Measurements from ENCODE around the gene MOCS1.

MOCS1 gene

GRCh38 chr6:39922821-39923220 lies 11.4 kb downstream of the MOCS1 start:
- no peak for DNase-seq

- DNase-seq: no peak
Measured at GRCh38 chr6:39920157-39920556, 14.1 kb downstream of the MOCS1 start.

DNA sequence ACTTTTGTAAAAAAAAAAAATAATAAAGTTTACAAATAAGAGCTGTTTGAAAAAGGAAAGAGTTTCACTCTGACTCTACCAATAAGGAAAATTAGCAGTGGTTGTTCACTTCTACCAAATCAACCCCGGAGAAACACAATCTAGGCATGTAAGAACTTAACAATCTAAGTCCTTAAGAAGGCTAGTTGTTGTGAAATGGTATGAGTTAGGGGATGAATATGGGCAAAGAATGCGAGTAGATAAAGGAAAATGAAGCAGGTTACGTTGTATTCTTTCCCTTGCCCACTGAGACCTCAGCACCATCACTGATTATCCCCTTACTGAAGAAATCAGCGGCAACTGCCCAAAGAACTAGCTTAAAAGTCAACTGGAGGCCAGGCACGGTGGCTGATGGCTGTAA lies 15.4 kb downstream of the MOCS1 start:
- no peak for DNase-seq

GRCh38 chr6:39917981-39918380 lies 16.3 kb downstream of the MOCS1 start:
- DNase-seq: no peak

DNA sequence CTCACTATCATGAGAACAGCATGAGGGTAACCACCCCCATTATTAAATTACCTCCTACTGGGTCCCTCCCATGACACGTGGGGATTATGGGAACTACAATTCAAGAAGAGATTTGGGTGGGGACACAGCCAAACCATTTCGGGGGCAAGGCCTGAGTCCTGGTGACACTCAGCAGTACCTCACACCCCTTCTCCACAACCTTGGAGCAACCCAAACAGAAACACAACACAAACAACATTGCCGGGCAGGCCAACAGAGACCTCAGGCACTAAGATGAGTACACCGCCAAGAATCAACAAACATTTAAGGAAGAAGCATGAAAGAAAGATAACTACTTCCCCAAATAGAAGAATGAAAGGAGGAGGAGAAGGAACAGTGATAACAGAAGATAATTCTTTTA lies 16.9 kb downstream of the MOCS1 start:
- no peak for DNase-seq

DNA sequence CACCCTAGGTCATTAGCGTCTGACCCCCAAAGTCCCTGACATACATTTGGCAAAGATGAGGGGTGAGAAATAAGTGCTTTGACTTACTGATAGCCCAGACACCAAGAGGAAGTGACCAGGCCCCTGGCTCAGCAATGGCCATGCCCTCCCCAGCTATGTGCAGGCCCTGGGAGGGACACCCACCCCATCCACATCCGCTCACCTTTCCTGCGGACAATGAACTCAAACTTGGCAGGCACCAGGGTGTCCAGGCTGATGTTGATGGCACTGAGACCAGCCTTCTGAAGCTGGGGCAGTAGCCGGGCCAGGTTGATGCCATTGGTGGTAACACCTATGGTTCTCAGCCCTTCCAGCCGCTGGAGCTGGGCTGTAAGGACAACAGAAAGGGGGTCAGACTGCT lies 18.4 kb downstream of the MOCS1 start:
- DNase-seq: no peak

DNA sequence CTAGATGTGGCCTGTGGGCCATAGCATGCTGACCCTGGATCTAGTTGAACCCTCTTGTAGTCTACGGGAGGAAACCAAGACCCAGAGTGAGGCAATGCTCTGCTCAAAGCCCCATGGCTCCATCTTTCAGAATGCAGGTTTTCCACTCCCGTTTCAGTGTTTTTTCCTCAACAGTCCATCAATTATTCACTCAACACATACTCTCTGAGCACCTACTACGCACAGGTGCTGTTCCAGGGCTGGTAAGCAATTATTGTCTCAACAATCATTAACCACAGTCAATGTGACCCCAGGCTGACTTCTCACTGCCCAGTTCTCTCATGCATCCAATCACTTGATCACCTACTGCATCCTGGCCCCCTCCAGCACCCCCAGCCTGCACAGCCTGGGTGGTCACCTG lies 20.0 kb downstream of the MOCS1 start:
- no peak for DNase-seq

DNA sequence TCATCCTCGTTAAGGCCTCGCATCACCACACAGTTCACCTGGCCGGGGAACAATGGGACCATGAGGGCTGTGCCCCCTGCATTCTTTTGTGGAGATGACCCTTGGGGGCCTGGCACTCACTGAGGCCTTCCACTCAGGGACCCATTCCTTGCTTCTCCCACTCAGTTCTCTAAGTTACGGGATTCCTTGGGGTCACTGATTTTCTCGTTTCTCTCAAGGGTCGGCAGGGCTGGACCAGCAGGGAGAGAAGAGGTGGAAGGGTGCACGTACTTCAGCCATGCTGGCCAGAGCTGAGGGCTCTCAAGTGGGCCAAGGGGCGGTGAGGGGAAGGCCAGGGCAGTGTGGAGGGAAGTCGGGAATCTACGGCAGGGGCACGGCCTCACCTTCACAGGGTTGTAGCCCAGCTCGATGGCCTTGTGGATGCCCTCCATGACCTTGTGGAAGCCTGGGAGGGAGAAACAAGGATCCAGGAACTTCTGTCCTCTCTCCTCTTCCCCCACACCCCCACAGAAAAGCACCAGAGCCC lies 20.8 kb downstream of the MOCS1 start:
- no peak for DNase-seq

DNA sequence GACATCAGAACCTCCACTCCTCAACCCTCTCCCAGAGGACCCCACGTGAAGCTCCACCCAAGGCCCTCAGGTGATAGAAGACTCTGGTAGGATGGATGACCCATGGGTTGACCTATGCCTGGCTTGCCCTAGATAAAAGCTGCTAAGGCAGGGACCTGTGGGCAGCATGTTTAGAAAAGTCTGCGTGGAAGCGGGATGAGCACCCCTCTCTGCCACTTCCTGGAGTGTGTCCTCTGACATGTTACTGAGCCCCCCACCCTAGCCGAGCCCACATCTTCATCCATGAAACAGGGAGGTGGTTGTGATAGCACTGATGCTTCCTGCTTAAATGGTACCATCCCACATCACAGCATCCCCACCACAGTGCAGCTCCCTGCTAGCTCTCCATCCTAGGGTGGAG lies 21.8 kb downstream of the MOCS1 start:
- no peak for DNase-seq

- DNase-seq: no peak
Measured at GRCh38 chr6:39911513-39912125, 22.6 kb downstream of the MOCS1 start.

DNA sequence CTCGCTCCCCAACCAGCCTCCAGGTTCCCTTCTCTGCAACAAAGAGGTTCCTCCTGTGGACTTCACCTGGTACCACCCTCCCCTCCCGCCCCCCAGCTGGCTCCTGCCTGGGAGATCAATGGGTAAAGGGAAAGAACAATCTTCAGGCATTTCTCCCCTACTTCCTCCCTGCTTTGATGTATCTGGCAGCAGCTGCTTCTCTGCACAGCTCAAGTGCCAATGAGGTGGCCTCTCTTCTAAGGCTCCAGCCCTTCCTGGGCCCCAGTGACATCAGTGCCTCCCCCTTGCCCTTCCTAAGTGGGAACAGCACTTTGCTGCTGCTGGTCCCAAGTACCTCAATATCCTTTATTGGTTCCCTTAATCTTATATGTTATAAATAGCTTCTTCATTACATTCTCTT lies 23.5 kb downstream of the MOCS1 start:
- DNase-seq: no peak

GRCh38 chr6:39910164-39910563 lies 24.1 kb downstream of the MOCS1 start:
- DNase-seq: no peak

DNA sequence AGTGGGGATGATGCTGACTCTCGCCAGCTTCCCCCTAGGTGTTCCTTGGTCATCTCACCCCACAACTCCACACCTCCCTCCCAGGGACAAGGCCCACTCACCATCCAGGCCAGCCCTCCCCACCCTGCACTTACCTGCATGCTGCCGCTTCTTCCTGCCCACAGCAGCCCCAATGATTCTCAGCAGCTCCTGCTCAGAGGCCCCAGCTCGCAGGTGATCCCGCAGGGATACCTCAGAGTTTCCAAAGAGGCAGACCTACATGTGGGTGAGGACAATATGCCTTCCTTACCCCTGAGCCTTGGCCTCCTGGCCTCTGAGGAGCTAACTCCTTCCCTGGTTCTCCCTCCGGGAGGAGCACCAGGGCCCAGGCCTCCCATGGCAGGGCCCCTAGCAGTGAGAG lies 24.6 kb downstream of the MOCS1 start:
- no peak for DNase-seq

- no peak for DNase-seq
Measured at GRCh38 chr6:39908838-39909583, 25.3 kb downstream of the MOCS1 start.

GRCh38 chr6:39907871-39908575 lies 26.2 kb downstream of the MOCS1 start:
- no peak for DNase-seq

DNA sequence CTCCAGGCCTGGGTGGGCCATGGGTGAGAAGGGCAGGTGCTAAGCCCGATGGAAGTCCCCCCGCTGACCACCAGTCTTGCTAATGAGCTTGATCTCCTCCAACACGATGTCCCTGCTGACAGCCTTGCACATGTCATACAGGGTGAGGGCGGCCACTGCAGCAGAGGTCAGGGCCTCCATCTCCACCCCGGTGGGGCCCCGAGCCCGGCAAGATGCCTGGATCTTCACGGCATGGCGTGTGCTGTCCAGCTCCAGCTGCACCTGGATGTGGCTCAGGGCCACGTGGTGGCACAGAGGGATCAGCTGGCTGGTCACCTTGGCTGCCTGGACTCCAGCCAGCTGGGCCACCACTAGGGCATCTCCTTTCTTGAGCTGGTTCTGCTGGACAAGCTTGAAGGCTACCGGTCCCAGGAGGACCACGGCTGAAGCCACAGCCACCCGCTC lies 27.9 kb downstream of the MOCS1 start:
- no peak for DNase-seq

DNA sequence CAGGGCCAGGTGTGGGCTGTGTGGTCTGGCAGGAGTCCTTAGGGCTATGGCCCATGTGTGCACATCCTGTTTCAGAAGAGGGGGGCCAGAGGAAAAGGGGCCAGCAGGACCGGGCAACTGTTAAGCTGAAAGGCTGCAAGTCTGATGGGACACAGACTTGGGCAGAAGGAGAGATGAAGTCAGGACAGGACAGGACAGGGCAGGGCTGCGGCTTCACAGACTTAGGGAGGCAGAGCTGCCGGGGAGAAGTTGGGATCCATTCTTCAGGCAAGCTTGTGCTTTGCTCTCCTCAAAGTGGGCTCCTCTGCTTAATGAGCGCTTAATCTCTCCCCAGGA lies 28.7 kb downstream of the MOCS1 start:
- DNase-seq: no peak

DNA sequence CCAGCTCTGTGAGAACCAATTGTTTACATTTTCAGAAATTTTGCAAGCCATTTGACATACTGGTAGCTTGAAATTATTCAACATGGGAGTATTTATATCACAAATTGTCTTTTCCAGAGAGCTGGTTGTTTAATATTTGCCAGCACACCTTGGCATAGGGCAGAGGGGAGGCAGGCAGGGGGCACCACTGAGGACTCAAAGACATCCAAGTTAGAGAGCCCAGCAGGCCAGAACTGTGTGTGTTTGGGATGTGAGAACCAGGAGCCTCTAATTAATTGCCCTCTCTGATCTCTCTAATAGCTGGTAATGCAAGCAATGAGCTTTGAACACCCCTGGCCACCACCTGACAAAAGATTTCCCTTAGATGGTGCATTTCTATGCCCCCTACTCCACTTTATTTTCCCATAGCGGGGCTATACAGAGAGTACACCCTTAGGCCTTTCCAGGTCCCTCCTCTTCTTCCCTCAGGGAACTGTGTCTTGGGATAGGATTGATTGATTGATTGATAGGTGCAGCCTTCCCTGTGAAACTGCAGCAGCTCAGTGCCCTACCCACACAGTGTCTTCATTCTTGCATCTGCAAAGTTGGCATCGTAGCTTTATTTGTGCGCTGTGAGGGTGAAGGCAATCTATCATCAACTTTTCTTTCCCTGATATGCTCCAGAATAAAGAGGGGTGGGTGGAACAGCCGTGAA lies 29.2 kb downstream of the MOCS1 start:
- DNase-seq: no peak

DNA sequence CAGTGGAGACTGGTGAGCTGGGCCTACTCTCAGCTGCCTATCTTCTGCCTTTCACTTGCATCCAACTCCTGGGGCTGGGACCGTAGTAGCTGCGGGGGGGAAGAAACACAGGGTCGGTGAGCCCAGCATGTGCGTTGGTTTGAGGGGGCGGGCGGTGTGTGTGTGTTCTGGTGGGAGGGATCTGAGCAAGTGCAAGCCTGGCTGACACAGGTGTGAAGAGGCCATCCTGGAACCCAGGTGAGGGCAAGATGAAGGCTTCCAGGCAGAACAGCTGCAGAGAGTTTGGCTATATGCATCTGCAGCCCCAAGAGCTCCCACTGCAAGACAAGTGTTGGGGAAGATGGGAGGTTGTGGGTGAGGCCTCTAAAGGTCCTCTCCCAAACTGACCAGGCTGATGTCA lies 30.6 kb downstream of the MOCS1 start:
- no peak for DNase-seq

DNA sequence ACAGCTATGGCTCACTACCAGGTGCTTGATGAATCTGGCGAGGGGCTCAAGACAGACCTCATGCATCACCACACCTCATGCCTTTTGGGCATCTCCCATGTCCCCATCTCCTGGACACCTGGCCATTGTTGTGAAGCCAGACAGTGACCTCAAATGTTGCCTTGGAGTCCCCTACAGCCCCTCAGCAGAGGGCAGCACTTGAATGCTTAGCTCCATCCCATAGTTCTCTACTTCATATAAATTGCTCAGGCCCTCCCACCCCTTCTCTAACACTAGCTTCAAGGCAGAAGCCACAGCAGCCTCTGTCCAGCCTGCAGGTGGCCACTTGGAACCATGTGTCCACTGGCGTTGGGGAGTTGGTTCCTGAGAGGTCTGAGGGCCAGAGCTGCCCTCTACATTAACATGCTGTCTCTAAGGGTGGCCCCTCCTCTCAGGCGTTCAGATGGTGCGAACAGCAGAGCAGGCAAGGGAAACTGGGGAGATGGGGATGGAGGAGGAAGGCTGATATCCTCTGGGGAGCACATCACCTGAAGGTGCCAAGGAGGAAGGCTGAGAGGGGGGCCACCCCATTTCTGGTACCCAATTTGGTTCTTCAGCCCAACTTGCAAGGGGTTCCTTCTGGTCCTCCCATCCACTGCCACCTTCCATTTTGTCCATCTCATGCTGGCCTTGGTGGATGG lies 31.3 kb downstream of the MOCS1 start:
- no peak for DNase-seq

GRCh38 chr6:39902136-39902535 lies 32.1 kb downstream of the MOCS1 start:
- no peak for DNase-seq

- no peak for DNase-seq
Measured at GRCh38 chr6:39901670-39902069, 32.6 kb downstream of the MOCS1 start.

DNA sequence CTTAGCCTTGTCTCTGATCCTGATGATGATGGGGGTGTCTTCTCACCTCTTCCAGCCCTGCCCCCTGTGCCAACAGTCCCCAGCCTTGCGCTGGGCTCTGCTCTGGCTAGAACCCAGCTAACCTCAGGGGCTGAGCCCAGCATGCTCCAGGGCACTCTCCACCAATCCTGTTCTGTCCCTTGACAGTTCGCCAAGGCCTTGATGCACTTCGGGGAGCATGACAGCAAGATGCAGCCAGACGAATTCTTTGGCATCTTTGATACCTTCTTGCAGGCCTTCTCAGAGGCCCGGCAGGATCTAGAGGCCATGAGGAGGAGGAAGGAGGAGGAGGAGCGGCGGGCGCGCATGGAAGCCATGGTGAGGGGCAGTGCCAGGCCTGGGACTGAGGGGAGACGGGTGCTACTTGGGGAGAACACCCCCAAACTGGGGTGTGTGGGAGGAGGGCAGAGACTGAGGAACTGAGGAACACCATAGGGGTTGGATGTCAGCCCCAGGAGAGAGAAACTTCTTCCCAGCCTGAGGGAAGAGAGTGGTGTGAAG lies 33.1 kb downstream of the MOCS1 start:
- no peak for DNase-seq

All from CD4-positive, alpha-beta T cell treated with Interleukin-1 beta for 1 hour (primary cell).